Fibroblast of skin of abdomen (primary cell): ENCODE results near the gene WDR44. TPM values are rescaled to one million over a fixed set of nuclear protein-coding genes. Genes with fewer than 3 reads are reported as not detected.
"Not testable (repeated sequence)": the region's sequence is repeated elsewhere in the genome, so short reads cannot be mapped to it uniquely, and the experiment has no call there.

Source experiments
- DNase-seq: peaks from one replicate; pipeline ENCODE4 v3.0.0-alpha.2; 2013
- polyA plus RNA-seq, 2 experiments: library from polyadenylated mRNA; unstranded; fragments of 120-200 nt; gene quantifications; one replicate each; pipeline ENCODE4 v1.2.1, GENCODE V29; 2013; ENCODE audit not compliant: insufficient read length in 2 of 2

Gene WDR44, protein sequence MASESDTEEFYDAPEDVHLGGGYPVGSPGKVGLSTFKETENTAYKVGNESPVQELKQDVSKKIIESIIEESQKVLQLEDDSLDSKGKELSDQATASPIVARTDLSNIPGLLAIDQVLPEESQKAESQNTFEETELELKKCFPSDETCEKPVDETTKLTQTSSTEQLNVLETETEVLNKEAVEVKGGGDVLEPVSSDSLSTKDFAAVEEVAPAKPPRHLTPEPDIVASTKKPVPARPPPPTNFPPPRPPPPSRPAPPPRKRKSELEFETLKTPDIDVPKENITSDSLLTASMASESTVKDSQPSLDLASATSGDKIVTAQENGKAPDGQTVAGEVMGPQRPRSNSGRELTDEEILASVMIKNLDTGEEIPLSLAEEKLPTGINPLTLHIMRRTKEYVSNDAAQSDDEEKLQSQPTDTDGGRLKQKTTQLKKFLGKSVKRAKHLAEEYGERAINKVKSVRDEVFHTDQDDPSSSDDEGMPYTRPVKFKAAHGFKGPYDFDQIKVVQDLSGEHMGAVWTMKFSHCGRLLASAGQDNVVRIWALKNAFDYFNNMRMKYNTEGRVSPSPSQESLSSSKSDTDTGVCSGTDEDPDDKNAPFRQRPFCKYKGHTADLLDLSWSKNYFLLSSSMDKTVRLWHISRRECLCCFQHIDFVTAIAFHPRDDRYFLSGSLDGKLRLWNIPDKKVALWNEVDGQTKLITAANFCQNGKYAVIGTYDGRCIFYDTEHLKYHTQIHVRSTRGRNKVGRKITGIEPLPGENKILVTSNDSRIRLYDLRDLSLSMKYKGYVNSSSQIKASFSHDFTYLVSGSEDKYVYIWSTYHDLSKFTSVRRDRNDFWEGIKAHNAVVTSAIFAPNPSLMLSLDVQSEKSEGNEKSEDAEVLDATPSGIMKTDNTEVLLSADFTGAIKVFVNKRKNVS
- polyA plus RNA-seq (2013, experiment 1 of 2; ENCODE audit: insufficient read length) = 10.8 TPM
- polyA plus RNA-seq (2013, experiment 2 of 2; ENCODE audit: insufficient read length) = 10.7 TPM

DNA sequence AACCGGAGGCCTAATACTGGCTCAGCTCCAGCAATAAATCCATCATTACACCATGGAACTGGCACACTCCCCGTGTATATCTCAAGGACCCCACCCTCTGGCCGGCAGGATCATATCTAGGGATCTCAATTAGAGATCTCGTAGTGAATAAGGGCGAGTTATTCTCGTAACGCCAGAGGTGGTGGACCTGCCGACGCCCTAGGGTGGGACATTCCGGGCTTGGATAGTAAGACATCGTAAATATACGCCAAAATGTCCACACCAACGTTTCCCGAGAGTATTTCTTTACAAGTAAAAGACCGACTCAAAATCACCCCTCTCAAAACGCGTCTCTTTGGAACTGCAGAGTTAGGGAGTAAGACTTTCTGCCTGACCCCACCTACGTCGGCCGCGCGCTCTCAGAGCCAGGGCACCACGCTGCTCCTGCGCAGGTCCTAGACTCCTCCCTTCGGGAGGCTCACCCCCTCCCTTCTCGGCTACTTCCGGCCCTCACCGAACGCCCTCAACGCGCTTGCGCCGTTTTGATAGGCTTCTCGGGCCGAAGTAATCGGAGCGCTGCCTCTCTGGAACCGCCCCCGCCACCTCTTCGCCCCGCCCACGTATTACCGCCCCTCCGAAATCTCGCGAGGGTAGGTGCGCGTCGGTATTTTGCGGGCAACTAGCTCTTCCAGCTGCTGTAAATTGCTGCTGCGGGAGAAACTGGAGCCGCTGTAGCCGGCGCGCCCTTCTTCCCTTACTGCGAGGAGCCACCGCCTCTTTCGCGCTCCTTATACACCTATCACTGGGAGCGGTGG lies at the start of gene WDR44:
WDR44 (plus strand) TSS at position 643 of the 794 bp plus-strand sequence. CDS start 398 bp downstream, outside the sequence.
- peak; percentile 96 for DNase-seq

DNA sequence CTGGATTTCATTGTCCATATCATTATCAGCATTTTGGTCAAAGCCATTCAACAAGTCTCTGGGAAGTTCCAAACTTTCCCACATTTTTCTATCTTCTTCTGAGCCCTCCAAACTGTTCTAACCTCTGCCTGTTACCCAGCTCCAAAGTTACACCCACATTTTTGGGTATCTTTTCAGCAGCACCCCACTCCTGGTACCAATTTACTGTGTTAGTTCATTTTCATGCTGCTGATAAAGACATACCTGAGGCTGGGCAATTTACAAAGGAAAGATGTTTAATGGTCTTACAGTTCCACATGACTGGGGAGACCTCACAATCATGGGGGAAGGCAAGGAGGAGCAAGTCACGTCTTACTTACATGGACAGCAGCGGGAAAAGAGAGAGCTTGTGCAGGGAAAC lies 40.1 kb upstream of the WDR44 start:
- DNase-seq = not testable (repeated sequence)

DNA sequence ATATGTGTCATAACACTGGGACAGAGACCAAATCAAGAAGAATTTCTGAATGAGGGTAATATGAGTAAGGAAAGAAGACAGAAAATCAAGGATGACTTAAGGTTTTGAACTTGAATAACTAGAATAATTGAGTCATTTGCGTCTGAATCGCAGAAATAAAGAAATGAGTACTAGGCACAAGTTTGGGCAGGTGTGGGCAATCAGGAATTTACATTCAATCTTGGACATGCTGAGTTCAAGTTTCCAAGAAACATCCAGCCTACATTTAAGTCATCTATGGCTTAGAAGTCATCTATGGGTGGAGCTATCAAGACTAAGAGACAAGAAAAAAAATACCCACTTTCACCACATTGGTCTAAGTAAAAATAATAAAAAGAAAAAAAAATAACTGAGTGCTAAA lies 30.4 kb upstream of the WDR44 start:
- DNase-seq = no peak

DNA sequence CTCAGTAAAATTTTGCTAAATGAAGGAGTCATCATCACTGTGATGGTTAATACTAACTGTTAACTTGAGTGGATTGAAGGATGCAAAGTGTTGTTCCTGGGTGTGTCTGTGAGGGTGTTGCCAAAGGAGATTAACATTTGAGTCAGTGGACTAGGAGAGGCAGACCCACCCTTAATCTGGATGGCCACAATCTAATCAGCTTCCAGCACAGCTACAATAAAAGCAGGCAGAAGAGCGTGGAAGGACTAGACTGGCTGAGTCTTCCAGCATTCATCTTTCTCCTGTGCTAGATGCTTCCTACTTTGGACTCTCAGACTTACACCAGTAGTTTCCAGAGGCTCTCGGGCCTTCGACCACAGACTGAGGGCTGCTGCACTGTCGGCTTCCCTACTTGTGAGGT lies 21.3 kb upstream of the WDR44 start:
- DNase-seq = no peak

DNA sequence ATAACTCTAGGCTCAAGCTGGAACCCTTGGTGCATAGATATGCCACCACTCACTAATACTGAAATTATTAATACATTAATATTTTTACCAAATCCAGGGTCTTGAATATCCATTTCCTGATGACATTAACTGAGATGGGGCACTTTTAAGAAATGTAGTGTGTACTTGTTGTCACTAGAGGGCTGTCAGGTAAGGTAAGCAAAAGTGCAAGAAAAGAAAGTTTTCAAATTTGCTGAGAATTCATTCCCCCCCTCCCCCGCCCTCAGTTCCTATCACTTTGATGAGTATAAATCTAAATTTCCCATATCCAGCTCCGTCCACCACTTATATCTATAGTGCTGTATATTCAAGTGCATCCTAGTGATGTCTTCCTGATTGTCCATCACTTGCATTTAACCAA lies 20.5 kb upstream of the WDR44 start:
- DNase-seq = no peak

DNA sequence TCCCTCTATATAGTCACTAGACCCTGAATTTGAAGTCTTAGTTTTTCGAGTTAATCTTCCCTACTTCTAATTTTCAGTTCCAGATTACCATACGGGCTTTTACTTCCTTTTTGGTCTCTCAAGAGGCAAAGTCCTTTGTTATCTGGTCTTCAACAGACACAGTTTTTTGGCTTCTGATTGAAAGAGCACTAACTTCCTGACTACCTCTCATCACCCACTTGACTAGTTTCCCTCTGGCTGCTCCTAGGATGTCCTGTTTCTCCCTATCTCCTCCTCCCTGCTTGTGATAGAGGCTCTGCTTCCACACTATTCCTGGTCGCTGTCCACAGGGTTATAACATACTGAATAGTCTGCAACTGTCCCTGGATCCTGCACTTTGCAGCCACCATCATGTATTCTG lies 16.7 kb upstream of the WDR44 start:
- DNase-seq = no peak

DNA sequence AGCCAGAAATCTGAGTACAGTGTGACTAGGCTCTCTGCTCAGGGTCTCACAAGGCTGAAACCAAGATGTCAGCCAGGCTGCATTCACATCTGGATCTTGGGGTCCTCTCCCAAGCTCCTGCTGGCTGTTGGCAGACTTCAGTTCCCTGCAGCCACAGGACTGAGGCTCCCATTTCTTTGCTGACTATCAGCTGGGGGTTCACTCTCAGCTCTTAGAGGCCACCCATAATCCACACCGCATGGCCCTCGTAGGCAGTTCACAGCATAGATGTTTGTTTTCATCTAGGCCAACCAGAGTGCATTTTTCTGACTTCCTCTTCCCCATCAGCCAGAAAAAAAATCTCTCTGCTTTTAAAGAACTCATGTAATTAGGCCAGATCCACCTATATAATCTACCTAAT lies 8.2 kb upstream of the WDR44 start:
- no peak for DNase-seq

DNA sequence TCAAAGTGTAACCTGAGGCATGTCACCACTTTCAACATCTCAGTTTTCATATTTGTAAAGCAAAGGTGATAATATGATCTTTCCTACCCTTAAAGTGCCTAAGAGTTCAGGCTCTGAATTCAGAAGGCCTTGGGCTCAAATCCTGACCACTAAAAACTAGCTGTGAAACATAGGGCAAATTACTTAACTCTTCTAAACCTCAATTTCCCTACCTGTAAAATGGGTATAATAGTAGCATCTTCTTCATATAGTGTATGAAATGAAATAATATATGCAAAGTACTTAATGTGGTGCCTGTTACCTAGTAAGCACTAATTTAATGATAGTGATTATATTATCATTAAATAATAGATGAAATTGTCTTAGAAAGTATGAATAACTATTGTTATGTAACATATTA lies 7.0 kb upstream of the WDR44 start:
- DNase-seq = no peak

DNA sequence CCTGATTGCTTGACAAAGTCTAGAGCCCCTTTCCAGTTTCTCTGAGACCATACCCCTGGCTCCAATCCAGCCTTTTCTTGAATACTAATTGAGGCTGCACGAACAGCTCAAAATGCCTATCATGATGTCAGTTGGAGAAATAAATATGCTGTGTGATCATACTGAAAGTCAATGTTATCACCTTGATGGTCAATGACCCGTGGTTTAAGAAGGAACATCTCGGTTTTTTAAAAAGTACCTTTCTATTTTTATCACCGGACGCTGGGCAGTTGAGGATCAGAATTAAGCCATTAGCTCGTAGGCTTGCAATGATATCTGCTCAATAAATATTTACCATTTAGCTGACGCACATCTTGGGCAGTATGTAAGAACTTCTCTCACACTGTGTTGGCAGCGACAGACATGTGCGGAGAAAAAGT lies 852 bp upstream of the WDR44 start:
- DNase-seq = no peak

DNA sequence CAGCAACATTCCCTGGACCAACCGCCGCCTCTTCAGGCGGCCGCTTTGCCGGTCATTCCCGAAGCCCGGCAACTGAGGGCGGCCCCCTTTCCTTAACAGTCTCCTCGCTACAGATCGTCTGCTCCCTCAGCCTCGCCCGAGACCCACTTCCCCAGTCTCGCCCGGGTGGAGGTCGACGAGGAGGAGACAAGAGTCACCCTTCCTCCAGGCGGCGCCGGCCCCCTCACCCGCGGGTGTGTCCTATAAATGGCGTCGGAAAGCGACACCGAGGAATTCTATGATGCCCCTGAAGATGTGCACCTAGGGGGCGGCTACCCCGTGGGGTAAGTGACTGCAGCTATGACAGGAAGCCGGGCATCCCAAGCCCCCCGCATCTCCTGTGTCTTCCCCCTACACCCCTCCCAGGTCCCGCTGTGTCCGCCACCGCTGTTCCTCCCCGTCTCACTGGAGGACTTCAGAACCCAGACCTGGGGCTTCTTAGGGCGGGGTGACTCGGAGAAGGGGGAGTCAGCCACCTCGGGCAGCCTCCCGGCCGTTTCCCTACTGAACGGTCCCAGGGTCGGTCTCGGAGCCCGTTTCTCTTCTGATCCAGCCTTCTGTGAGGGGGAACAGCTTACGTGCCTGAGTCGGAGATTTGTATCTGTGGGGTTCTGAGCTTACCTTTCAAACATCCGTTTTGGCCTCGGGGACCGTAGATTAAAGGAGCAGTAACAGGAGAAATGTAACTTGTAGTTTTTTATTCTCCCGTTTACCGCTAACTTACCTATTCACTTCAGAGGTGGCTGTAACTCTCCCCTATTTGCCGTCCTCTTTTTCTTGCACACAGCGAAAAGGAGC lies 570 bp downstream of the WDR44 start:
- DNase-seq = peak; percentile 18

DNA sequence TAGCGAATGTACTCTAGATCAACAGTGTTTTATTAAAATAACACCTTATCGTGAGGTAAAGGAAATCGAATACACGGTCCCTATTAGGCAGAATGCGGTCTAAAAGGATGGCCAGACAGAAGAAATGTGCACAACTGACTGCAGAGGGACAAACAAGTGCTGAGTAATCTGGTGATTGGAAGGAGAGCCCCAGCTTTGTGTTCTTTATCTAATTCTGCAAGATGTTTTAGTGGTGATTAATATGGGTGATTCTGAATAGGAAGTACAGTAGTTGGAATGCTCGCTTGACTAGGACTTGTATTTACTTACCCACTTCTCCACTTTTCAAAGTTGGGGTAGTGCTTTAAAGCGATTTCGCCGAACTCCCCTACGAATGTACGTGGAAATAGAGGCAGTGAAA lies 1.2 kb downstream of the WDR44 start:
- DNase-seq = peak; percentile 44

DNA sequence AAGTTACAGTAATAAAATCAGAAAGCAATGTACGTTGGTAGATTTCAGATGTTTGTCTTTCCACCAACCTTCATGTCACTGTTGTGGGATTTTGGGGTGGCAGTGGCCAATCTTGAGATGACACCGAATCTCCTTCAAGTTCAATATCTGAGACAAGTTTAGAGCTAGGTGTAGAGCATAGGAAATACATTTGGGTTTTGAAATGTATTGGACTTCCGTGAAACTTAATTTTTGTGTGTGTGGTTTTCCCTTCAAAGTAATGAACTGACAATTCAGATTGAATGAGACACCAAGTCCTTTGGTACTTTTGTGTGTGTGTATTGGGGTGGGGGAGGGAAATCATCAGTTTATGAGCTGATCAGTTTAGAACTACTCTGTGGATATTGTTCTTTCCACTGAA lies 1.8 kb downstream of the WDR44 start:
- no peak for DNase-seq

DNA sequence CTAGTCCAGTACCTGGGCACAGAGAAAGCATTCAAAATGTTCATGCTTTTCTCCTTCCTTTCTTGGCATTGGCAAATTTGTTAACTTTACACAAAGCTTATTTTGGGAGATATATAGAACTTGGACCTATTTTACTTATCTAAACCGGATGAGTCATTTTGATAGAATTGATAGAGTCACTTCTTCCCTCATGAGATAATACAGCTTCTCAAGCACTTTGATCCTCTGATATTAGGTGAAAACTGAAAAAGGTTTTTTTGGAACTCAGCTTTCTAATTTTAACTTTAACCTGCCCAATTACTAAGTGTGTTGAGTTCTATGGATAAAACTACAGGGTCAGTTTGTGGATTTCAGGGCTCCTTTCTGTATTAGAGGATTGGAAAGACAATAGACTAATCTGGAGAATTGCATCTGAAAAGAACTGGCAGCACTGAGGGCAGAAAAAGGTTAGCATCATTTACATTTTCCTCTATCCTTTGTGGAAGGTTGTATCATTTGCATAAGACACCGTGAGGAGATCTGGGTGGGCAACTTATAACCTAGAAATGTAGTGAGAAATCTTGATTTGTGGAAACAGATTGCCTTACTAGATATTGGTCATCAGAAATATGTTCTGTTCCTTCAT lies 2.4 kb downstream of the WDR44 start:
- DNase-seq = no peak

DNA sequence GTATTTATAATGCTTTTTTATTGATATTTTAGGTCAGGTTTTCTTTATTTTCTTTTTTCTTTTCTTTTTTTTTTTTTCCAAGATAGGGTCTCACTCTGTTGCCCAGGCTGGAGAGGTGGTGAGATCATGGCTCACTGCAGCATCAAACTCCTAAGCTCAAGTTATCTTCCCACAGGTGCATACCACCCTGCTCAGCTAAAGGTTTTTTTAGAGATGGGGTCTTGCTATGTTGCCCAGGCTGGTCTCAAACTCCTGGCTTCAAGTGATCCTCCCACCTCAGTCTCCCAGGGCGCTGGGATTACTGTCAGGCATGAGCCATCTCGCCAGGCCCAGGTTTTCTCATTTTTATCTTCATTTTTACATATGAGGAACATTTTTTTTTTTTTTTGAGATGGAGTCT lies 3.3 kb downstream of the WDR44 start:
- DNase-seq = no peak

DNA sequence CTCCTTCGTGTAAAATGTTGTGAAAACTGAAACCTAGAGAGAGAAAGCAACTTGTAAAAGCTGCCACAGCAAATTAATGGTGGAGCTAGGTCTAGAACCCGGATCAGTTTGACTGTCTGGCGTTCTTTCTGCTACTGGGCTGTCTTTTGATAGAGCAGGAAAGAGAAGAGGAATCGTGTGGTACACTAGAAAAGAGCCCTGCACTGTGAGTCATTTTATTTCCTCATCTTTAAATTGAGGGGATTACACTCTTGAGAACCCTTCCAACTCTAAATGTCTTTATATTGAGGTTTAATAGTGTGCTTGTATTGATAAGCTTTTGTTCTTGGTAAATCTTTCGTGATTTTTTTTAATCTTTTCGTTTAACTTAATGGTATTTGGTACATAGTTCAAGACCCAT lies 4.3 kb downstream of the WDR44 start:
- no peak for DNase-seq

DNA sequence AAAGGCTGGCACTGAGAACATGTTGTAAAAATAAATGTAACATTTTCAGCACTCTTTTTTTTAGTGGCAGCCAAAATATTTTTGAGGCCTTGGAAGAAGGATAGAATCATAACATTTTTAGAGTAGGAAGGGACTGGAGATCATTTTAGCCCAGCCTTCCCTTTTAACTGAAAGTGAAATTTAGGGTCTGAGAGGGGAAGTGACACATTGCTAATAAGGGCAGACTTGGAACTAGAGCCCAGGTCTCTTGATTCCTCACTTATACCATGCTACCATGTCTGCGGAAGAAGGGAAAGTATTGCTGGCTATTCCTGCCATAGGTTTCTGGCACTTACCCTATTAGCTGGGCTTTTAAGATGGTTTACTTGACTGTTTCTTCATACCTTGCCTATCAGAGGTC lies 4.8 kb downstream of the WDR44 start:
- DNase-seq = no peak

DNA sequence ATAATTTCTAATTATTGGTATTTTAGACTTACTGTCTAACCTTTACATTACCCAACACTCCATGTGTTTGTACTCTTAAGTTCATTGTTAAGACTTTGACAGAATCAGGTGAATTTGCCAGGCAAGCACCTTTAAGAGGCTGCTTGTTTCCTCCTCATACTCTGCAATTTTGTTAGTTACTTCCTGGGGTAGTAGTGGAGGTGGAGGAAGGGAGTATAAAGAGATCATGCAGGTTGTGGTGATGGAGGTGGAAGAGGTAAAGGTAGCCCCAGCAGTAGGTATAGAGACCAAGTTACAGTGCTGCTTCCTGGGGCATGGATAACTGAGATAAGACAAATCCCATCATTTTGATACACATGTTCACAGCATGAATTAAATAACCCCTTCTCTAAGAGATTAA lies 6.7 kb downstream of the WDR44 start:
- no peak for DNase-seq

DNA sequence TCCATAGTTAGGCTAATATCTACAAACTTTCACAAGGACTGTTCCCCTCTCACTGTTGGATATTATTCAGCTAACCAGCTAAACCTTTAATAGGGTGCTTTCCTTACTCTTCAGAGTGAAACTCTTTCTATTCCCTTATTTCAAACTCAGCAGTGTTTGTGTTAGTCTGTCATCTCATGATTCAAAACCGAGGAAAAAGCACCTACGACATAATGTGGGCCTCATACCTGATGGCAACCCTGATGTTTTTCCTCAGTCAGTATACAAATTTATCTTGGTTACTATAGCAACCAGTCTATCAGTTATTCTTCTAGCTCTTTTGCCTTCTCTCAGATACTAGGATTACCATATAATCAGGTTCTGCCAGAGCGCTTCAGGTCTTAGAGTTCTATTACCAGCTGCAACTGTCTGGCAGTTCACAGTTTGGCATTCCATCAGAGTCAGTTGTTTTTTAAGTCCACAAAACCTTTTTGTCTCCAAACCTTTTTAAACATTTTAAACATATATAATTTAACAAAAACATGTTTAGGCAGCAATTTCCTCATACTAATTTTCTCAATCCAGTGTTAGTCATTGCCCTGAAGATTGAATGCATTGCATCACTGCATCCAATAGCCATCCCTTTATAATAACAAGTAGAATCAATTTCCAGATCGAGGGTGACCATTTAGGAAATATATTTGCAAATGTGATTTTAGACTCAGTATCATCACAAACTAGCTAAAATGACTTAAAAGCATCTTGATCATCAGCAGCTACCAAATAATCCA lies 7.4 kb downstream of the WDR44 start:
- no peak for DNase-seq

DNA sequence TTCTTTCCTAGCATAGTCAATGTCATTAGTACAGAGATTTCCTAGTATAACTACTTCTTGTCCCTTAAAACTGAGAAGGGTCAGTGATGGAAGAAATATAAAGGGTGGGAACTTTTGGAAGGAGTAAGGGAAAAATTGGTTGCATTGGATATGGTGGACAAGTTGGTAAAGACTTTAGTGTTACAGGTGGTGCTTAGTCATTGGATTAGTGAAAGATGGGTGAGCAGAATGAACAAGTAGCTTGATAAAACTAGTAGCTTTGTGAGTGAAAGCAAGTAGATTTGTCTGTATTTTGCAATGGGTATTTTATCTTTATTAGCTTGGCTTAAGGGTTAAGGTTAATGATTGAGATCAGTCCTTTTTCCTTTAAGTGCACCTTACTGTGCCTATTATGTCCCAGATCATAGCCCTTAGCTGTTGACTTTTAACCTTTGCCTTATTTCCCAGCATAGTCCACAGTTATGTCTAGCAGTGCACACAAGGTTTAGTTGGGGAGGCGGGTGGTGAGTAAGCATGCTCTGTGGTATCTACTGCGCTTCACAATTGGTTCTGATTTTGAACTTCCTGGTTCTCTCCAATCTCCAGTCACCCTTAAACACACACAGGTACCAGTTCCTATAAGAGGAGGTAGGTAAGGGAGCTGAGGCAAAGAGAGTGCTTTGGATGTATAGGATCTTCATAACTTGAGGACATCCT lies 9.5 kb downstream of the WDR44 start:
- DNase-seq = no peak
